Pancreas (tissue), 10 donors: ENCODE data around the gene GRIN3A. TPM values are rescaled to one million over a fixed set of nuclear protein-coding genes. Genes with fewer than 3 reads are reported as not detected.

Source experiments
- ATAC-seq, 4 donors: fragments of 200-7000 bp; cut with Tn5 transposase; one replicate each; pipeline versions ENCODE4 v1.8.0 to v1.9.1; 2020; ENCODE audit warnings: mild to moderate bottlenecking in 4 of 4, moderate library complexity in 4 of 4
- DNase-seq, 6 donors: peaks; one replicate each; pipeline ENCODE4 v3.0.0-alpha.2; 2020
- FAIRE-seq: peaks from 2 replicates; lab custom pipeline; 2012; peaks lifted over from hg19 to GRCh38; lab: Jason Lieb, UNC
- H3K27ac ChIP-seq, 4 donors: fragments of 200-600 bp; sonication (generic); 1 replicate in 3 of 4; 2 replicates in 1 of 4; pipeline versions ENCODE4 v1.5.0 to v1.8.0; 2020
- H3K27me3 ChIP-seq, 4 donors: fragments of 200-600 bp; one replicate each; pipeline ENCODE4 v1.8.0; 2021
- H3K36me3 ChIP-seq, 3 donors: fragments of 200-600 bp; sonication (generic) in 1 of 3; one replicate each; pipeline versions ENCODE4 v1.5.0 to v1.8.0; 2020 to 2021
- H3K4me1 ChIP-seq, 3 donors: fragments of 200-600 bp; one replicate each; pipeline ENCODE4 v1.8.0; 2021
- H3K4me3 ChIP-seq, 4 donors: fragments of 200-600 bp; sonication (generic) in 2 of 4; one replicate each; pipeline versions ENCODE4 v1.5.0 to v1.8.0; 2020 to 2021
- H3K9me3 ChIP-seq, 4 donors: fragments of 200-600 bp; one replicate each; pipeline ENCODE4 v1.8.0; 2021
- CTCF ChIP-seq, 4 donors: fragments of 200-600 bp; sonication (generic) in 3 of 4; IDR thresholded peaks; one replicate each; pipeline versions ENCODE4 v1.5.0 to v1.8.0; 2021; ENCODE audit warnings: antibody characterized with exemption in 4 of 4
- WGBS, 2 donors: extraction: QIAGEN DNeasy Blood & Tissue Kit; methylation state at CpG; one replicate each; pipeline ENCODE4 v1.1.7; 2013; 5-methylcytosine and 5-hydroxymethylcytosine counted together
- intact Hi-C, 3 donors: fragments of 100-400 bp; cut with DNase I; formaldehyde crosslinking; loops; one replicate each; pipeline versions ENCODE4 v1.11.1 to v1.14.2; 2022
- polyA plus RNA-seq, 2 donors: library from polyadenylated mRNA; stranded (reverse); fragments of 200-250 nt; gene quantifications; one replicate each; pipeline ENCODE4 v1.2.3, GENCODE V29; 2013
- total RNA-seq, 6 donors: library from RNA; stranded (reverse); fragmentation: NEBNext Ultra II Directional in 4 of 6; extraction: Animal tissue kit (Norgen Biotek cat#: 25700) in 4 of 6; gene quantifications; one replicate each; pipeline versions ENCODE4 v1.2.1 to v1.2.4, GENCODE V29; 2021 to 2023
- donor health status: healthy with polysubstance abuse.
- donor health status: DM: no; HTN: no; CAD: no; lungs with moderate emphysema.
- donor health status: DM: no; HTN: no; CAD: no.
- donor health status: control.
- donor health status: control.
- donor health status: Bipolar disorder and iron deficiency.
- donor health status: DM: yes; HTN: yes; CAD: no.
- donor health status: DM: no; HTN: no; CAD: no.
- donor health status: DM: no; HTN: no; CAD: no.
- donor health status: DM: yes; HTN: yes; CAD: no.

GRIN3A gene
- total and polyA plus RNA-seq, 8 donors = under 0.01 to 0.09 (median 0.05) TPM; not detected in 2

GRCh38 chr9:101718192-101718591, 20.3 kb downstream of the GRIN3A start:
- ATAC-seq (no peak), FAIRE-seq (no peak), DNase-seq (no peak)
- TF ChIP-seq CTCF (IDR thresholded peaks at IDR 0.05) = no peak
- Histone ChIP-seq H3K36me3 (no peaks in the 10 kb centered on the region), H3K9me3 (no peaks in the 10 kb centered on the region), H3K4me1 (no peaks in the 10 kb centered on the region), H3K27ac (no peak overlapping the region), H3K27me3 (no peaks in the 10 kb centered on the region), H3K4me3 (no peak overlapping the region)
- whole genome bisulfite sequencing, 2 donors = 60 to 82% methylated on average over 2 of the region's 2 CpGs
- intact Hi-C loops = no loop called here

- WGBS, 2 donors = 58 to 62% methylated on average over 2 of the region's 2 CpGs
- no peak overlapping the region for H3K27ac ChIP-seq
- no peaks in the 10 kb centered on the region for H3K27me3 ChIP-seq
- ATAC-seq (peak in 1 of 4 donors; percentile 20), DNase-seq (no peak), FAIRE-seq (no peak)
- no peaks in the 10 kb centered on the region for H3K4me1 ChIP-seq
- no peak overlapping the region for H3K4me3 ChIP-seq
- intact Hi-C loops = no loop called here
- no peaks in the 10 kb centered on the region for H3K9me3 ChIP-seq
- no peak for TF ChIP-seq CTCF (IDR thresholded peaks at IDR 0.05)
- H3K36me3 ChIP-seq = no peaks in the 10 kb centered on the region
Measured at GRCh38 chr9:101716629-101717028, 21.8 kb downstream of the GRIN3A start.

- Histone ChIP-seq H3K27ac (no peak overlapping the region), H3K4me1 (peaks cover 0 to 4% (median 0%) of the 10 kb centered on the region in 3 donors), H3K27me3 (no peaks in the 10 kb centered on the region), H3K4me3 (no peak overlapping the region), H3K36me3 (no peaks in the 10 kb centered on the region), H3K9me3 (no peaks in the 10 kb centered on the region)
- intact Hi-C loops = no loop called here
- DNase-seq (peak in 1 of 6 donors; percentile 10), ATAC-seq (no peak), FAIRE-seq (no peak)
- WGBS, 2 donors = 60 to 63% methylated on average over 10 of the region's 10 CpGs
- peak; percentile 16 to 48 (median 32) for TF ChIP-seq CTCF (IDR thresholded peaks at IDR 0.05)
Measured at GRCh38 chr9:101711330-101711941, 27.0 kb downstream of the GRIN3A start.

- TF ChIP-seq CTCF (IDR thresholded peaks at IDR 0.05) = no peak
- intact Hi-C loops = no loop called here
- 83 to 91% methylated on average over 2 of the region's 2 CpGs for WGBS, 2 donors
Measured at GRCh38 chr9:101708855-101709254, 29.6 kb downstream of the GRIN3A start.

GRCh38 chr9:101707721-101708120, 30.7 kb downstream of the GRIN3A start:
- H3K4me3 ChIP-seq = no peak overlapping the region
- no peak for TF ChIP-seq CTCF (IDR thresholded peaks at IDR 0.05)
- no peaks in the 10 kb centered on the region for H3K27me3 ChIP-seq
- whole genome bisulfite sequencing, 2 donors = 37 to 45% methylated on average over 3 of the region's 3 CpGs
- no peaks in the 10 kb centered on the region for H3K36me3 ChIP-seq
- no peak overlapping the region for H3K27ac ChIP-seq
- H3K9me3 ChIP-seq = no peaks in the 10 kb centered on the region
- intact Hi-C loops = no loop called here
- no peak for DNase-seq
- H3K4me1 ChIP-seq = peaks cover 0 to 6% (median 0%) of the 10 kb centered on the region in 3 donors
- peak in 1 of 4 donors; percentile 17 for ATAC-seq
- FAIRE-seq = no peak

More at GRCh38 chr9:101708855-101709254, 29.6 kb downstream of the GRIN3A start:
- H3K4me3 ChIP-seq = no peak overlapping the region
- no peaks in the 10 kb centered on the region for H3K36me3 ChIP-seq
- DNase-seq (no peak), ATAC-seq (no peak), FAIRE-seq (no peak)
- no peaks in the 10 kb centered on the region for H3K9me3 ChIP-seq
- H3K27me3 ChIP-seq = no peaks in the 10 kb centered on the region
- peaks cover 0 to 6% (median 0%) of the 10 kb centered on the region in 3 donors for H3K4me1 ChIP-seq
- H3K27ac ChIP-seq = no peak overlapping the region
